ENCODE data around the gene LASP1. TPM values are rescaled to one million over a fixed set of nuclear protein-coding genes. Genes with fewer than 3 reads are reported as not detected.

The LASP1 gene, protein sequence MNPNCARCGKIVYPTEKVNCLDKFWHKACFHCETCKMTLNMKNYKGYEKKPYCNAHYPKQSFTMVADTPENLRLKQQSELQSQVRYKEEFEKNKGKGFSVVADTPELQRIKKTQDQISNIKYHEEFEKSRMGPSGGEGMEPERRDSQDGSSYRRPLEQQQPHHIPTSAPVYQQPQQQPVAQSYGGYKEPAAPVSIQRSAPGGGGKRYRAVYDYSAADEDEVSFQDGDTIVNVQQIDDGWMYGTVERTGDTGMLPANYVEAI
- 186 and 207 TPM in 2 replicates for total RNA-seq

DNA sequence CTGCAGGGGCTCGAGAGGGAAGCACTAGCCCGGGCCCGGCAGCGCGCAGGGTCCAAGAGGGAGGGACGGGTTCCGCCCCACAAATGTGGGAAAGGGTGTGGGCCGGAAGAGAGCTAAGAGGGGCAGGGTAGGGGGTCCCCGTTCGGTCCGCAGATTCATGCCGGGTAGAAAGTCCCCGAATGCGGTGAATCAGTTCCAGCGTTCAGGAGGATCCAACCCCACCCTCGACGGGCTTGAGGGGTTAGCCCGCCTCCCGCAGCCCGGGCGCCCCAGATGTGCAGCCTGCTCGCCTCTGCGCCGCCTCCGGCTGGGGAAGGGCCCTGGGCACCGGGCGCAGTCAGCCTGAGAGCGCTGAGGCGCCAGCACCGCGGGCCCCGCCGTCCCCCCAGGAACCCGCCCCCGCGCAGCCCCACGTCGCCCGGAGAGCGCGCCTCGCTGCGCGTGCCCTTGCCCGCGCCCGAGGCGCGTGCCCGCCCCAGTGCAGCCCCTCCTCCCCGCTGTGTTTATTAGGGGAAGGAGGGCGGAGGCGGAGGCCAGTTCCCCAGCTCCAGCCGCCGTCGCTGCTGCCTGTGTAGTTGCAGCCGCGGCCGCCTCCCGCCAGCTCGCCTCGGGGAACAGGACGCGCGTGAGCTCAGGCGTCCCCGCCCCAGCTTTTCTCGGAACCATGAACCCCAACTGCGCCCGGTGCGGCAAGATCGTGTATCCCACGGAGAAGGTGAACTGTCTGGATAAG lies at the start of gene LASP1:
TSS of gene LASP1 (plus strand) at position 533 of the 733 bp plus-strand sequence. CDS start at position 665, 132 bp downstream.

DNA sequence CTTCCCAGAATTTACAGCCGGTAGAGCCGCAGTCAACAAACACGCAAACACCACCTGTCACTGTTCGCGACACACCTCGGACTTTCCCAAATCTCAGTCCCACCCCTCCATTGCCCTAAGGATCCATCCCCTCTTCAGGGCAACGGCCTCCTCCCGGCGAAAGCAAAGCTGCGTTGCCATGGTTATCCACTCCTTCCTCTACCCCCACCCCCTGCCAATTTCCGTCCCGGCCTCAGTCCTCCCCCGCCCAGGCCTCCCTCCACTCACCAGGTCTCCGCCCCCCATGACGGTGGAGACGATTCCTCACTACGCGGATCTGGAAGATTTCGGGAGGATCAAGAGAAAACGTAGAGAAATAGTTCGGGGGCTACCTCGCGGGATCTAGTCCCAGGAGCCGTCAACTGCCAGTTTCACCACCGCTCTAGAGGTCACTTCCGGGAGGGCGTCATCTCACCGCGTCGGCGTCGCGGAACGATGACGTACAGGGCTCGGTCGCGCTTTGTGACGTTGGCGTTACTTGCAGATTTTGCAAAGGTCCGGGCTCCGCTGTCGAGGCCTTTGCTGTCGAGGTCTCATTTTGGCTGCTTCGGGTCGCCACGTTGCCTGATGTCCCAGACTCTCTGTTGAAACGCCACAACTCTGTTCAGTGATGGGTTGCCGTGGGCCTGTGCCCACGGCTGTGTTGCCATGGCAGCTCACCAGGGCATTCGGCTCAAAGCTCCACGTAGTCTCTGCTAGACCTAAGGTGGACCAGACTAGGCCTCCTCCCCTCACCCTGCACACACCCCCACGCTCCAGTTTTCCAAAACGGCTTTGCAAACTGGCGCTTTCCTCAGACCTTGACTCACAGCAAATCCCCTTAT lies 44.7 kb upstream of the LASP1 start, which contains the start of gene CWC25:
TSS of gene CWC25 (minus strand) at position 423 of the 863 bp plus-strand sequence. CDS start at position 285, 138 bp downstream.

DNA sequence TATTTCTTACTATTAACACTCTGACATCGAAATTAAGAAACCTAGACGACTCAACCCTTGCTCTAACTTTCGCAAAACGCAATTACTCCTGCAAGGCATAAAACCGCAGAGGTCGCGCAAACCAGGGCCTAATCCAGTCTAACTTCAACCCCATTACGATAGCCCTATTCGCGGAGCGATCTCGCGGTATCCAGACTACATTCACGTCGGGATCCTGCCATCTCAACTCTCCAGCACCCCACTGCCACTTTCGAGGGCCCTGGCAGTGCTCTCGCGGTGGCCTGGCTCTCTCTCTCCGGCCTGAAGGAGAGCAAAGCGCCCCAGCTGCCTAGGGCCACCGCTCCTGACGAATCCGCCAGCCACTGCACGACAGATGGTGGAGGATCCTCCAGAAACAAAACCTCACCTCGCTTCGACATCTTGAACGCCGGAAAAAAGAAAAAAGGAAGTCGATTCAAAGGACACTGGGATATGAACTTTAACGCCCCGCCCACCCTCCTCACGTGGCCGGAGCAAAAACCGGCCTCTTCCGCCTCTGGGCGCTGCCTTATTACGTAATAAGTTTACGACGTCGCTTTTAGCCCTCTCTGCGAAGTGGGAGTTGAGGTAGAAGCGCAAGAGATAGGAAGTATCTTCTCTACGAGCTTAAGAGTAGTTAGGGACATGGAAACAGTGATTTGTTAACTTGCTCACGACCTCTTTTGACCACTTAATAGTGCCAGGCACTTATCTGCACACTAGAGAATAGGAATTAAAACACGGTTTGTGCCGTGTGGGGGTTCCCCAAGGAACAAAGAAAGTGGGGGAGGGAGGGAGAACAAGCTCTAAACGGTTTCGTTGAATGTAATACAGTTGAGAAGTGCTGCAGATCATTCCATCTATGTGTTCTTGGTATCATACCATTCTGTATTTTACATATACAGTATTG lies 16.3 kb upstream of the LASP1 start, which contains the start of gene RPL23:
TSS of gene RPL23 (minus strand) at position 430 of the 928 bp plus-strand sequence. CDS start at position 419, 11 bp downstream.

DNA sequence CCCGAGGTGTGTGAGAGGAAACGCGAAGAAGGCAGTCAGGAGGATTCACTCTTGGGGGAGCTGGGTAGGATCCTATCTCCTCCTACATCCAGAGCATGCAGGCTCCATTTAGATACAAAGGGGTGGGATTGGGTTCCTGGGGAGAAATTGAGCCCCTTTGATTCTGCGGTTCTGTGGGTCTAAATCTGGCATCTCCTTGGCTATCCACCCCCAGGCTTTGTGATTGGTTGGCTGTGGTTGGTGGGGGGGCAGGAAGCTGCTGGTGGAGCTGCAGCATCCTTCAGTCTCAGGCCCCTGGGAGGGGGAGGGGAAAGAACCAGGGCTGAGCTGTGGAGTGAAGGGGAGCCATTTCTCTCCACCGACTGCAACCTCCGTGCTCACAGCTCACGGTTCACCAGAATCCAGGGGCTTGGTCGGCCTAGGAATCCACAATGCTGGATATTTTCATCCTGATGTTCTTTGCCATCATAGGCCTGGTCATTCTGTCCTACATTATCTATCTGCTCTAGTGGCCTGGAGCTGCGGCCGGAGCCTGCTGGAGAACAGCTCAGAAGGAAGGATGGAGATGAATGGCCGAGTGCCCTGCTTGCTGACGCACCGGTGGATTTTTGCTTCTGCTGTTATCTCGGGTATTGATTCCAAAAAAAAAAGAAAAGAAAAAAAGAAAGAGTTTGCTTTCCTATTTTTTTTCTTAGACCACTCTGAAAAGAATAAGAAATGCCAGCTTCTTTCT lies 55.6 kb downstream of the LASP1 start, which contains the start of gene LASP1NB:
TSS of gene LASP1NB (plus strand) at position 352 of the 733 bp plus-strand sequence.

DNA sequence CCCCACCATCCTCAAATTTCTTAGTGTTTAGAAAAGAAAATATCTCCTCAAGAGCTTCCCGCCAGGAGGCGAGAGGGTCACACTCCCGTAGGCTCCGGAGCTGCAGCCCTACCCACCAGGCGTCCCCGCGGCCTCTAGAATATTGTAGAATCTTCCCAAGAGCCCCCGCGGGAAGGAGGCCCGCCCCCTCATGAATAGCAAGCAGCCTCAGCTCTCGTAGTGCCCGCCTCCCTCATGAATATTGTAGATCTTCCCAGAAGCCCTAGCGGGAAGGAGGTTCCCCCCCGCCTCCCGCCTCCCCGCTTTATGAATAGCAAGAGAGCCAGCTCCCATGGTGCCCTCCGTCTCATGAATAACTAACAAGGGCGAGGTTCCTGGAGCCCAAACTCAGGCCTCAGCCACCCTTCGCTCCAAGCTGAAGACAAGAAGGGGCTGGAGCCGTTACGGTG lies 97.5 kb downstream of the LASP1 start, which contains the start of gene FBXO47:
TSS of gene FBXO47 (minus strand) at position 114 of the 449 bp plus-strand sequence. CDS start 4,378 bp downstream, outside the sequence.

Other genes with a start within 250 kb of the LASP1 start
- 0.44 and 0.99 TPM in 2 replicates for gene EPOP, start 195.1 kb upstream of the LASP1 start, total RNA-seq
- 23.7 and 27.6 TPM in 2 replicates for gene MLLT6, start 164.8 kb upstream of the LASP1 start, total RNA-seq
- 3.8 and 6.9 TPM in 2 replicates for gene CISD3, start 139.7 kb upstream of the LASP1 start, total RNA-seq
- gene PCGF2, start 121.7 kb upstream of the LASP1 start, total RNA-seq, result 2.3 and 4.4 TPM in 2 replicates
- 124 and 348 TPM in 2 replicates for gene PSMB3, start 117.3 kb upstream of the LASP1 start, total RNA-seq
- 73.9 and 99.1 TPM in 2 replicates for gene PIP4K2B, start 70.5 kb upstream of the LASP1 start, total RNA-seq
- gene CWC25, start 44.7 kb upstream of the LASP1 start, total RNA-seq, result 8.4 and 10.9 TPM in 2 replicates
- 843 and 1,287 TPM in 2 replicates for gene RPL23, start 16.3 kb upstream of the LASP1 start, total RNA-seq
- gene FBXO47, start 97.3 kb downstream of the LASP1 start, total RNA-seq, result under 0.01 TPM in 1 of 2 replicates, not detected in the other

Data from smooth muscle cell of trachea (primary cell).